Caco-2 (cell line): ENCODE measurements around the gene OGDH. TPM values are rescaled to one million over a fixed set of nuclear protein-coding genes. Genes with fewer than 3 reads are reported as not detected.

ENCODE experiments used
- BruUV-seq: library from RNA; stranded (reverse); fragments of 400-500 nt; replicated peaks from 2 replicates; lab custom pipeline; 2021; lab: Mats Ljungman, UMichigan
- CTCF ChIA-PET: fragments of 300-600 bp; sonication (Branson Sonifier 250); formaldehyde crosslinking; loops from one replicate; lab custom pipeline; 2022; ENCODE audit warnings: antibody characterized with exemption; lab: Charles Lee
- POLR2A ChIA-PET: fragments of 300-600 bp; sonication (Branson Sonifier 250); formaldehyde crosslinking; loops from one replicate; lab custom pipeline; 2022; ENCODE audit warnings: antibody characterized with exemption; lab: Charles Lee
- DNase-seq, 2 experiments: peaks; one replicate each; pipeline versions ENCODE4 v3.0.0 to v3.0.0-alpha.2; 2020 to 2022
- H3K27me3 ChIP-seq: replicated peaks from 2 replicates; pipeline ENCODE4 v1.6.0; 2011; ENCODE audit warnings: low read length; ENCODE audit not compliant: control insufficient read depth, insufficient read depth
- H3K36me3 ChIP-seq: 2 replicates; pipeline ENCODE4 v1.5.1; 2011; ENCODE audit warnings: low read length; ENCODE audit not compliant: control insufficient read depth, insufficient read depth
- H3K4me1 ChIP-seq: fragments of 250-450 bp; sonication (Bioruptor Pico); 2 replicates; pipeline ENCODE4 v1.5.1; 2020; ENCODE audit warnings: mild to moderate bottlenecking
- H3K4me3 ChIP-seq: 2 replicates; pipeline ENCODE4 v1.5.1; 2011; ENCODE audit warnings: low read depth, mild to moderate bottlenecking, control low read depth, low read length
- H3K9me3 ChIP-seq: fragments of 250-450 bp; sonication (Bioruptor Pico); 2 replicates; pipeline ENCODE4 v1.5.1; 2020; ENCODE audit warnings: mild to moderate bottlenecking, moderate library complexity
- H3K27ac Mint-ChIP-seq: one replicate; pipeline ENCODE4 v1.8.0; 2022; ENCODE audit warnings: mixed read lengths; ENCODE audit not compliant: unreplicated experiment
- H3K27me3 Mint-ChIP-seq: one replicate; pipeline ENCODE4 v1.8.0; 2022; ENCODE audit warnings: mixed read lengths; ENCODE audit not compliant: insufficient read depth, unreplicated experiment
- H3K36me3 Mint-ChIP-seq: one replicate; pipeline ENCODE4 v1.8.0; 2022; ENCODE audit warnings: mild to moderate bottlenecking, mixed read lengths; ENCODE audit not compliant: insufficient read depth, unreplicated experiment
- H3K4me1 Mint-ChIP-seq: one replicate; pipeline ENCODE4 v1.8.0; 2022; ENCODE audit warnings: low read depth, mixed read lengths; ENCODE audit not compliant: unreplicated experiment
- H3K4me3 Mint-ChIP-seq: one replicate; pipeline ENCODE4 v1.8.0; 2022; ENCODE audit warnings: mild to moderate bottlenecking, moderate library complexity, mixed read lengths; ENCODE audit not compliant: unreplicated experiment
- H3K9me3 Mint-ChIP-seq: one replicate; pipeline ENCODE4 v1.8.0; 2022; ENCODE audit warnings: mixed read lengths; ENCODE audit not compliant: unreplicated experiment
- CTCF ChIP-seq, 2 experiments: fragments of 200-600 bp in 1 of 2; IDR thresholded peaks; 1 replicate in 1 of 2; 2 replicates in 1 of 2; pipeline versions ENCODE4 v1.5.1 to v1.8.0; 2011 to 2022; ENCODE audit warnings: antibody characterized with exemption in 1 of 2, control low read depth in 1 of 2, inconsistent platforms in 1 of 2, low read depth in 1 of 2, low read length in 1 of 2, mild to moderate bottlenecking in 1 of 2, moderate library complexity in 1 of 2; ENCODE audit not compliant: insufficient read depth in 1 of 2, severe bottlenecking in 1 of 2, unreplicated experiment in 1 of 2
- intact Hi-C: fragments of 100-400 bp; cut with micrococcal nuclease; formaldehyde crosslinking; loops from one replicate; pipeline ENCODE4 v1.10.0; 2022; ENCODE audit not compliant: unreplicated experiment
- total RNA-seq: library from RNA; stranded (reverse); gene quantifications from 2 replicates; pipeline ENCODE4 v1.2.3, GENCODE V29; 2022

Gene OGDH
- total RNA-seq, 1 experiment from 2014 or later, result 62.1 TPM

- Mint-ChIP-seq H3K4me1 (peaks cover 11% of the 10 kb centered on the region), H3K36me3 (peaks cover 62% of the 10 kb centered on the region), H3K4me3 (no peak overlapping the region), H3K27ac (no peak overlapping the region), H3K27me3 (no peaks in the 10 kb centered on the region), H3K9me3 (no peaks in the 10 kb centered on the region)
- Histone ChIP-seq H3K9me3 (no peaks in the 10 kb centered on the region), H3K27me3 (no peaks in the 10 kb centered on the region), H3K4me3 (no peak overlapping the region), H3K4me1 (no peaks in the 10 kb centered on the region), H3K36me3 (peaks cover 2% of the 10 kb centered on the region; the same call in 1 of the 2 replicates)
- ChIA-PET CTCF (no interaction called here), POLR2A (no interaction called here)
- no peak for DNase-seq
- intact Hi-C loops, result no loop called here
- TF ChIP-seq CTCF (IDR thresholded peaks at IDR 0.05; ENCODE audit: insufficient read depth in 1 of 2, low read depth in 1 of 2, low read length in 1 of 2, severe bottlenecking in 1 of 2, unreplicated experiment in 1 of 2), result no peak
- BruUV-seq, result no TSS peak
Measured at GRCh38 chr7:44681645-44682044, 75.2 kb downstream of the OGDH start.

DNA sequence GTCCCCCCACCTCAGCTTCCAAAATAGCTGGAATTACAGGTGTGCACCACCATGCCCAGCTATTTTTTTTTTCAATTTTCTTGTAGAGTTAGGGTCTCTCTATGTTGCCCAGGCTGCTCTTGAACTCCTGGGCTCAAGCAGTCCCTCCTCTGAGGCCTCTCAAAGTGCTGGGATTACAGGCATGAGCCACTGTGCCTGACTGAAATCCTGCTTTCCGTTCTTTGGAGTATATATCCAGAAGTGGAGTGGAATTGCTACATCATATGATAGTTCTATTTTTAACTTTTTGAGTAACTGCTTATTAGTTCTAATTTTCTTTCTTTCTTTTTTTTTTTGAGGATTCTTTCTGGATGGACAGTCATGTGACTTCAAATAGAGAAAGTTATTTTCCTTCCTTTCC lies 79.3 kb downstream of the OGDH start:
- no peak for TF ChIP-seq CTCF (IDR thresholded peaks at IDR 0.05; ENCODE audit: insufficient read depth in 1 of 2, low read depth in 1 of 2, low read length in 1 of 2, severe bottlenecking in 1 of 2, unreplicated experiment in 1 of 2)
- Histone ChIP-seq H3K27me3 (no peaks in the 10 kb centered on the region), H3K36me3 (no peaks in the 10 kb centered on the region), H3K4me1 (no peaks in the 10 kb centered on the region), H3K9me3 (no peaks in the 10 kb centered on the region), H3K4me3 (no peak overlapping the region)
- no peak for DNase-seq
- intact Hi-C loops, result no loop called here
- no peaks in the 10 kb centered on the region for H3K9me3 Mint-ChIP-seq
- H3K4me1 Mint-ChIP-seq, result no peaks in the 10 kb centered on the region
- no peak overlapping the region for H3K27ac Mint-ChIP-seq
- H3K27me3 Mint-ChIP-seq, result no peaks in the 10 kb centered on the region
- H3K4me3 Mint-ChIP-seq, result no peak overlapping the region
- ChIA-PET POLR2A (no interaction called here), CTCF (no interaction called here)
- BruUV-seq, result no TSS peak
- peaks cover 49% of the 10 kb centered on the region for H3K36me3 Mint-ChIP-seq

GRCh38 chr7:44689427-44689826 lies 83.0 kb downstream of the OGDH start:
- Histone ChIP-seq H3K9me3 (no peaks in the 10 kb centered on the region), H3K27me3 (no peaks in the 10 kb centered on the region), H3K4me3 (no peak overlapping the region), H3K36me3 (no peaks in the 10 kb centered on the region), H3K4me1 (no peaks in the 10 kb centered on the region)
- ChIA-PET CTCF (no interaction called here), POLR2A (interaction anchor here (0.6 kb wide), 1 partner anchor 196 kb away, joined by 3 read pairs; the partner anchor contains the start of gene PURB)
- intact Hi-C loops, result no loop called here
- no peaks in the 10 kb centered on the region for H3K27me3 Mint-ChIP-seq
- DNase-seq, result no peak
- no peak overlapping the region for H3K27ac Mint-ChIP-seq
- H3K9me3 Mint-ChIP-seq, result no peaks in the 10 kb centered on the region
- H3K4me3 Mint-ChIP-seq, result no peak overlapping the region
- peaks cover 49% of the 10 kb centered on the region for H3K36me3 Mint-ChIP-seq
- no TSS peak for BruUV-seq
- no peaks in the 10 kb centered on the region for H3K4me1 Mint-ChIP-seq
- TF ChIP-seq CTCF (IDR thresholded peaks at IDR 0.05; ENCODE audit: insufficient read depth in 1 of 2, low read depth in 1 of 2, low read length in 1 of 2, severe bottlenecking in 1 of 2, unreplicated experiment in 1 of 2), result no peak
